HCT116 (cell line): ENCODE measurements around the gene RBPMS2. TPM values are rescaled to one million over a fixed set of nuclear protein-coding genes. Genes with fewer than 3 reads are reported as not detected.

ENCODE experiments used
- ATAC-seq: fragments of 200-7000 bp; cut with Tn5 transposase; 2 replicates; pipeline ENCODE4 v1.9.1; 2020; ENCODE audit warnings: mild to moderate bottlenecking, moderate library complexity
- BruUV-seq: library from RNA; stranded (reverse); fragments of 400-500 nt; replicated peaks from 2 replicates; lab custom pipeline; 2021; lab: Mats Ljungman, UMichigan
- CTCF ChIA-PET: fragments of 300-600 bp; sonication (Branson Sonifier 250); formaldehyde crosslinking; loops from one replicate; lab custom pipeline; 2021; ENCODE audit warnings: antibody characterized with exemption; lab: Charles Lee
- POLR2A ChIA-PET: fragments of 300-600, 350-600 bp; sonication (Branson Sonifier 250); formaldehyde crosslinking; loops from one replicate; lab custom pipeline; 2021; ENCODE audit warnings: antibody characterized with exemption; lab: Charles Lee
- RAD21 ChIA-PET, 2 experiments: fragments of 300-600 bp; sonication (Branson Sonifier 250); formaldehyde crosslinking; loops; one replicate each; lab custom pipeline; 2023; ENCODE audit warnings: low total read pairs in 2 of 2; ENCODE audit not compliant: uncharacterized antibody in 2 of 2, unreplicated experiment in 2 of 2, low non-redundant PET in 1 of 2; lab: Charles Lee
- DNase-seq: peaks from one replicate; pipeline ENCODE4 v3.0.0-alpha.2; 2010; ENCODE audit warnings: low read depth, low spot score
- H2AFZ ChIP-seq: fragments of 200-600 bp; shearing (Covaris generic), sonication (generic); 2 replicates; pipeline ENCODE4 v1.6.1; 2017; ENCODE audit warnings: low read depth, mixed run types, mixed read lengths, antibody characterized with exemption, low read length; ENCODE audit not compliant: poor library complexity, severe bottlenecking
- H3K27ac ChIP-seq: 2 replicates; pipeline ENCODE4 v1.5.1; 2012; ENCODE audit warnings: low read depth, low read length
- H3K27me3 ChIP-seq: fragments of 200-600 bp; sonication (generic); 2 replicates; pipeline ENCODE4 v1.6.1; 2016; ENCODE audit warnings: mixed run types, low read length, mixed read lengths; ENCODE audit not compliant: insufficient read depth
- H3K36me3 ChIP-seq, 2 experiments: fragments of 200-500 bp in 1 of 2; fragments of 200-600 bp in 1 of 2; sonication (Bioruptor generic) in 1 of 2; sonication (generic) in 1 of 2; 2 replicates each; pipeline versions ENCODE4 v1.5.1 to v1.6.1; 2014 to 2016; ENCODE audit warnings: low read length in 2 of 2, inconsistent platforms in 1 of 2, mixed read lengths in 1 of 2, mixed run types in 1 of 2; ENCODE audit not compliant: insufficient read depth in 2 of 2, control insufficient read depth in 1 of 2
- H3K4me1 ChIP-seq, 2 experiments: fragments of 200-600 bp in 1 of 2; sonication (generic) in 1 of 2; 2 replicates each; pipeline versions ENCODE4 v1.5.1 to v1.6.1; 2012 to 2017; ENCODE audit warnings: low read length in 2 of 2, inconsistent platforms in 1 of 2, mild to moderate bottlenecking in 1 of 2, mixed read lengths in 1 of 2, mixed run types in 1 of 2, moderate library complexity in 1 of 2; ENCODE audit not compliant: insufficient read depth in 2 of 2, control insufficient read depth in 1 of 2
- H3K4me2 ChIP-seq: fragments of 200-600 bp; sonication (generic); 2 replicates; pipeline ENCODE4 v1.6.1; 2017; ENCODE audit warnings: mixed run types, low read length, mixed read lengths
- H3K4me3 ChIP-seq, 2 experiments: fragments of 200-600 bp in 1 of 2; sonication (generic) in 1 of 2; replicated peaks in 1 of 2; 2 replicates each; pipeline ENCODE4 v1.5.1; 2011 to 2016; ENCODE audit warnings: low read length in 2 of 2, control low read depth in 1 of 2, low read depth in 1 of 2, mild to moderate bottlenecking in 1 of 2, mixed read lengths in 1 of 2, mixed run types in 1 of 2
- H3K79me2 ChIP-seq: fragments of 200-600 bp; sonication (generic); 2 replicates; pipeline ENCODE4 v1.6.1; 2017; ENCODE audit warnings: mild to moderate bottlenecking, mixed run types, low read length, moderate library complexity, mixed read lengths; ENCODE audit not compliant: insufficient read depth
- H3K9ac ChIP-seq: fragments of 200-600 bp; sonication (generic); 2 replicates; pipeline ENCODE4 v1.6.1; 2016; ENCODE audit warnings: low read length, mixed read lengths
- H3K9me2 ChIP-seq: fragments of 200-600 bp; sonication (generic), shearing (Covaris generic); 2 replicates; pipeline ENCODE4 v1.6.1; 2017; ENCODE audit warnings: mixed run types, mild to moderate bottlenecking, moderate library complexity; ENCODE audit not compliant: insufficient read depth
- H3K9me3 ChIP-seq, 2 experiments: fragments of 200-500 bp in 1 of 2; fragments of 200-600 bp in 1 of 2; sonication (Bioruptor generic) in 1 of 2; sonication (generic) in 1 of 2; 2 replicates each; pipeline ENCODE4 v1.6.1; 2014 to 2017; ENCODE audit warnings: low read length in 2 of 2, mixed read lengths in 2 of 2, inconsistent platforms in 1 of 2, low read depth in 1 of 2, mild to moderate bottlenecking in 1 of 2, mixed run types in 1 of 2, moderate library complexity in 1 of 2; ENCODE audit not compliant: control insufficient read depth in 1 of 2, insufficient read depth in 1 of 2
- H4K20me1 ChIP-seq: fragments of 200-600 bp; sonication (generic), shearing (Covaris generic); 2 replicates; pipeline ENCODE4 v1.6.1; 2017; ENCODE audit warnings: mixed run types, mild to moderate bottlenecking, moderate library complexity; ENCODE audit not compliant: insufficient read depth
- CBX3 ChIP-seq: IDR thresholded peaks from 2 replicates; pipeline ENCODE4 v1.6.1; 2012; ENCODE audit warnings: low read depth
- ELF1 ChIP-seq: IDR thresholded peaks from 2 replicates; pipeline ENCODE4 v1.6.1; 2012; ENCODE audit warnings: low read depth, borderline replicate concordance
- EZH2 ChIP-seq: fragments of 200-600 bp; sonication (generic); IDR thresholded peaks from 2 replicates; pipeline ENCODE4 v1.6.1; 2017; ENCODE audit warnings: antibody characterized with exemption, mixed run types
- JUND ChIP-seq: IDR thresholded peaks from 2 replicates; pipeline ENCODE4 v1.6.1; 2012
- POLR2A ChIP-seq: IDR thresholded peaks from 2 replicates; pipeline ENCODE4 v1.7.0; 2011; ENCODE audit warnings: borderline replicate concordance; ENCODE audit not compliant: insufficient read depth, insufficient read length; ENCODE audit errors: extremely low read depth
- SIN3A ChIP-seq: IDR thresholded peaks from 2 replicates; pipeline ENCODE4 v1.6.1; 2012; ENCODE audit warnings: low read depth
- SP1 ChIP-seq: IDR thresholded peaks from 2 replicates; pipeline ENCODE4 v1.6.1; 2012; ENCODE audit warnings: low read depth
- TCF7L2 ChIP-seq: IDR thresholded peaks from 2 replicates; pipeline ENCODE4 v1.7.0; 2011; ENCODE audit warnings: borderline replicate concordance, inconsistent platforms; ENCODE audit not compliant: insufficient read depth, insufficient read length; ENCODE audit errors: extremely low read depth
- YY1 ChIP-seq: IDR thresholded peaks from 2 replicates; pipeline ENCODE4 v1.6.1; 2011; ENCODE audit warnings: low read length, low read depth, moderate library complexity, mild to moderate bottlenecking; ENCODE audit not compliant: insufficient replicate concordance; ENCODE audit errors: extremely low read depth
- ZNF274 ChIP-seq: fragments of 200-500 bp; sonication (Bioruptor generic); IDR thresholded peaks from 2 replicates; pipeline ENCODE4 v1.6.1; 2014; ENCODE audit warnings: mild to moderate bottlenecking, low read depth, low read length, inconsistent platforms
- intact Hi-C: fragments of 100-400 bp; cut with micrococcal nuclease; formaldehyde crosslinking; loops from 2 replicates; pipeline ENCODE4 v1.10.0; 2022
- total RNA-seq: library from RNA; stranded (reverse); gene quantifications from one replicate; pipeline ENCODE4 v1.2.1, GENCODE V29; 2021; ENCODE audit not compliant: unreplicated experiment
- TF ChIP-seq, protein P1 (sequence below): IDR thresholded peaks from 2 replicates; pipeline ENCODE4 v1.6.1; 2012
- TF ChIP-seq, protein P2 (sequence below), 3 experiments: fragments of 200-600 bp in 1 of 3; sonication (generic) in 1 of 3; IDR thresholded peaks in 2 of 3; conservative IDR thresholded peaks in 1 of 3; 2 replicates each; pipeline ENCODE4 v1.5.1; 2012 to 2017; ENCODE audit warnings: low read depth in 2 of 3, low read length in 2 of 3, antibody characterized with exemption in 1 of 3, borderline replicate concordance in 1 of 3, control low read depth in 1 of 3, mild to moderate bottlenecking in 1 of 3, mixed read lengths in 1 of 3, mixed run types in 1 of 3, moderate library complexity in 1 of 3; ENCODE audit not compliant: insufficient read depth in 1 of 3
- TF ChIP-seq, protein P3 (sequence below): IDR thresholded peaks from 2 replicates; pipeline ENCODE4 v1.6.1; 2011; ENCODE audit warnings: mild to moderate bottlenecking, low read length, moderate library complexity; ENCODE audit not compliant: insufficient replicate concordance; ENCODE audit errors: extremely low read depth

The RBPMS2 gene
- total RNA-seq, 1 experiment from 2014 or later = 11.6 TPM

DNA sequence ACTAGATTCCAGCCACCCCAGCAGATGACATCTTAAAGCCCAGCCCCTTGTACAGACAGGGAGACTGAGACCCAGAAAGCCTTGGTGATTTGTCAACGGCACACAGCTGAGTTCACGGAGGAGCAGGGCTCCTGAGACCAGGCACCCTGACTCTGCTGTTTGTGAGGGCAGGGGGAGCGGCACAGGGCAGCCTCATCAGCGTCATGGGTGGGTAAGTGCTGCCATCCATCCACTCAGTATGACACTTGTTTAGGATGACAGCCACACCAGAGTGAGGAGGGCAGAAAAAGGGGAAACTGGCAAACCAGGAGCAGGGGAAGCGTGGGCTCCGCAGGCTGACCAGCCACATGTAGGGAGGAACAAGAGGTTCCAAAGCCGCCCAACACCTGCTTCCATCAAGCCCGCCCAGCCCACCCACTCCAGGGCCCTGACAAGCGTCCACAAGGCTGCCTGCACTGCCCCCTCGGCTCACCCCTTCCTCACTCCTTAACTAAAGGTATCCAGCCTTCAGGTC lies 19.9 kb downstream of the RBPMS2 start:
- intact Hi-C loops = no loop called here
- ChIA-PET POLR2A (no interaction called here), CTCF (no interaction called here), RAD21 (no interaction called here)
- Histone ChIP-seq H3K9ac (no peak overlapping the region), H2AFZ (no peak overlapping the region), H3K9me3 (no peaks in the 10 kb centered on the region), H3K4me3 (no peak overlapping the region), H3K4me1 (no peaks in the 10 kb centered on the region), H3K9me2 (no peaks in the 10 kb centered on the region), H3K27ac (no peak overlapping the region), H3K27me3 (no peaks in the 10 kb centered on the region), H3K79me2 (no peaks in the 10 kb centered on the region), H3K36me3 (no peaks in the 10 kb centered on the region), H4K20me1 (no peaks in the 10 kb centered on the region), H3K4me2 (no peak overlapping the region)
- TF ChIP-seq, protein P1, sequence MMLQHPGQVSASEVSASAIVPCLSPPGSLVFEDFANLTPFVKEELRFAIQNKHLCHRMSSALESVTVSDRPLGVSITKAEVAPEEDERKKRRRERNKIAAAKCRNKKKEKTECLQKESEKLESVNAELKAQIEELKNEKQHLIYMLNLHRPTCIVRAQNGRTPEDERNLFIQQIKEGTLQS = no peak
- TF ChIP-seq EZH2 (no peak), TCF7L2 (no peak), POLR2A (no peak), ELF1 (no peak), SP1 (no peak), CBX3 (no peak), SIN3A (no peak), YY1 (no peak), ZNF274 (no peak), JUND (no peak)
- TF ChIP-seq, protein P2, sequence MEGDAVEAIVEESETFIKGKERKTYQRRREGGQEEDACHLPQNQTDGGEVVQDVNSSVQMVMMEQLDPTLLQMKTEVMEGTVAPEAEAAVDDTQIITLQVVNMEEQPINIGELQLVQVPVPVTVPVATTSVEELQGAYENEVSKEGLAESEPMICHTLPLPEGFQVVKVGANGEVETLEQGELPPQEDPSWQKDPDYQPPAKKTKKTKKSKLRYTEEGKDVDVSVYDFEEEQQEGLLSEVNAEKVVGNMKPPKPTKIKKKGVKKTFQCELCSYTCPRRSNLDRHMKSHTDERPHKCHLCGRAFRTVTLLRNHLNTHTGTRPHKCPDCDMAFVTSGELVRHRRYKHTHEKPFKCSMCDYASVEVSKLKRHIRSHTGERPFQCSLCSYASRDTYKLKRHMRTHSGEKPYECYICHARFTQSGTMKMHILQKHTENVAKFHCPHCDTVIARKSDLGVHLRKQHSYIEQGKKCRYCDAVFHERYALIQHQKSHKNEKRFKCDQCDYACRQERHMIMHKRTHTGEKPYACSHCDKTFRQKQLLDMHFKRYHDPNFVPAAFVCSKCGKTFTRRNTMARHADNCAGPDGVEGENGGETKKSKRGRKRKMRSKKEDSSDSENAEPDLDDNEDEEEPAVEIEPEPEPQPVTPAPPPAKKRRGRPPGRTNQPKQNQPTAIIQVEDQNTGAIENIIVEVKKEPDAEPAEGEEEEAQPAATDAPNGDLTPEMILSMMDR (IDR thresholded peaks at IDR 0.05 in 2 of 3, conservative IDR thresholded peaks at IDR 0.05 in 1 of 3; ENCODE audit: borderline replicate concordance in 1 of 3, insufficient read depth in 1 of 3, low read depth in 2 of 3, low read length in 2 of 3) = no peak
- TF ChIP-seq, protein P3, sequence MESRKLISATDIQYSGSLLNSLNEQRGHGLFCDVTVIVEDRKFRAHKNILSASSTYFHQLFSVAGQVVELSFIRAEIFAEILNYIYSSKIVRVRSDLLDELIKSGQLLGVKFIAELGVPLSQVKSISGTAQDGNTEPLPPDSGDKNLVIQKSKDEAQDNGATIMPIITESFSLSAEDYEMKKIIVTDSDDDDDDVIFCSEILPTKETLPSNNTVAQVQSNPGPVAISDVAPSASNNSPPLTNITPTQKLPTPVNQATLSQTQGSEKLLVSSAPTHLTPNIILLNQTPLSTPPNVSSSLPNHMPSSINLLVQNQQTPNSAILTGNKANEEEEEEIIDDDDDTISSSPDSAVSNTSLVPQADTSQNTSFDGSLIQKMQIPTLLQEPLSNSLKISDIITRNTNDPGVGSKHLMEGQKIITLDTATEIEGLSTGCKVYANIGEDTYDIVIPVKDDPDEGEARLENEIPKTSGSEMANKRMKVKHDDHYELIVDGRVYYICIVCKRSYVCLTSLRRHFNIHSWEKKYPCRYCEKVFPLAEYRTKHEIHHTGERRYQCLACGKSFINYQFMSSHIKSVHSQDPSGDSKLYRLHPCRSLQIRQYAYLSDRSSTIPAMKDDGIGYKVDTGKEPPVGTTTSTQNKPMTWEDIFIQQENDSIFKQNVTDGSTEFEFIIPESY = no peak
- DNase-seq (no peak), ATAC-seq (no peak)
- no TSS peak for BruUV-seq
